Measurements from ENCODE around the gene ECM1. TPM values are rescaled to one million over a fixed set of nuclear protein-coding genes. Genes with fewer than 3 reads are reported as not detected.

The ECM1 gene
- total and polyA plus RNA-seq, 2 of the 8 experiments (the other 6 are each of a cell fraction or from before 2014, with no cell fraction given), result 0.95 to 0.98 TPM

GRCh38 chr1:150472601-150473200 lies 35.2 kb upstream of the ECM1 start:
- no peaks in the 10 kb centered on the region for H3K27me3 ChIP-seq (replicated peaks in 1 of 4; ENCODE audit: control insufficient read depth in 3 of 4, extremely low read depth in 1 of 4, insufficient read depth in 3 of 4, low read length in 3 of 4)
- no peaks in the 10 kb centered on the region for H3K23me2 ChIP-seq (ENCODE audit: low read depth, low read length)
- H3K14ac ChIP-seq (ENCODE audit: insufficient read length), result no peak overlapping the region
- H2BK15ac ChIP-seq (ENCODE audit: low read length), result no peak overlapping the region
- peaks cover 0 to 8% (median 4%) of the 10 kb centered on the region in 4 experiments; a peak in 4 of 7 replicates for H3K4me1 ChIP-seq (replicated peaks in 1 of 4; ENCODE audit: control insufficient read depth in 3 of 4, insufficient read depth in 4 of 4, low read length in 3 of 4)
- H3K79me2 ChIP-seq (ENCODE audit: control insufficient read depth in 1 of 2, insufficient read depth in 2 of 2, low read length in 2 of 2), result no peaks in the 10 kb centered on the region
- H2BK5ac ChIP-seq (ENCODE audit: low read depth, low read length), result 0 out of 2 replicates have a peak overlapping the region, but pooled peaks have one; percentile 52
- no peak overlapping the region for H2BK12ac ChIP-seq (ENCODE audit: low read depth, low read length)
- H3K23ac ChIP-seq (ENCODE audit: insufficient read length), result no peak overlapping the region
- FAIRE-seq (no peak), DNase-seq (ENCODE audit: low read depth in 1 of 2, low spot score in 2 of 2) (peak in 1 of 2 experiments; percentile 47)
- ChIA-PET CTCF (ENCODE audit: partially characterized antibody) (interaction anchor here (1.0 to 1.9 kb wide), 2 partner anchors 9 to 191 kb away, joined by 3 to 4 read pairs; no protein-coding TSS in a partner anchor), POLR2A (ENCODE audit: partially characterized antibody) (no interaction called here)
- H2AFZ ChIP-seq (ENCODE audit: low read length), result no peak overlapping the region
- peak overlapping the region in 1 of 2 experiments; percentile 39; a peak in 2 of 4 replicates for H3K4me2 ChIP-seq (ENCODE audit: insufficient read depth in 1 of 2, low read depth in 2 of 2, low read length in 2 of 2)
- H2AK5ac ChIP-seq (ENCODE audit: low read depth, low read length), result no peak overlapping the region
- no peak overlapping the region for H2BK20ac ChIP-seq (ENCODE audit: low read length)
- H4K5ac ChIP-seq (ENCODE audit: insufficient read length, low read depth, low read length), result no peak overlapping the region
- H3K18ac ChIP-seq (ENCODE audit: extremely low read depth, low read length), result no peak overlapping the region
- TF ChIP-seq TAF1 (IDR thresholded peaks at IDR 0.05; ENCODE audit: low read depth, low read length) (no peak), POLR2AphosphoS5 (IDR thresholded peaks at IDR 0.05; ENCODE audit: low read depth, low read length) (peak; percentile 21; the same call in 1 of the 2 replicates)
- no peak overlapping the region for H4K91ac ChIP-seq (replicated peaks; ENCODE audit: insufficient read length, low read length)
- no peak overlapping the region for H4K8ac ChIP-seq (ENCODE audit: extremely low read depth, insufficient read depth, low read length)
- H4K20me1 ChIP-seq (replicated peaks in 1 of 2; ENCODE audit: control insufficient read depth in 1 of 2, insufficient read depth in 2 of 2, low read length in 2 of 2), result peaks cover 0 to 2% of the 10 kb centered on the region in 2 experiments
- H3K79me1 ChIP-seq (ENCODE audit: low read depth, low read length), result no peaks in the 10 kb centered on the region
- peaks cover 15 to 29% (median 20%) of the 10 kb centered on the region in 4 experiments for H3K36me3 ChIP-seq (ENCODE audit: control insufficient read depth in 2 of 4, insufficient read depth in 4 of 4, low read length in 3 of 4)
- H3K9me3 ChIP-seq (ENCODE audit: insufficient read depth in 2 of 2, low read depth in 1 of 2, low read length in 1 of 2), result no peaks in the 10 kb centered on the region
- 90% methylated on average over 9 of the region's 10 CpGs; no CpG with 5 or more reads in 1 of the 2 experiments for WGBS, 2 experiments (ENCODE audit: extremely low coverage in 1 of 2, insufficient coverage in 1 of 2, insufficient read length in 1 of 2, insufficient replicate concordance in 2 of 2, low coverage in 1 of 2, low lambda C conversion rate in 2 of 2, missing lambda C conversion rate in 1 of 2)
- no peak overlapping the region for H3K4ac ChIP-seq (replicated peaks; ENCODE audit: insufficient read length, low read depth, low read length)
- H3K27ac ChIP-seq (ENCODE audit: low read depth, low read length), result no peak overlapping the region
- H2BK120ac ChIP-seq (replicated peaks; ENCODE audit: low read depth, low read length), result no peak overlapping the region
- no peak overlapping the region for H3K9ac ChIP-seq (replicated peaks in 1 of 4; ENCODE audit: extremely low read depth in 1 of 4, low read depth in 3 of 4, low read length in 3 of 4)
- no peak overlapping the region for H3K56ac ChIP-seq (replicated peaks; ENCODE audit: insufficient read length, low read depth, low read length)
- no peak overlapping the region for H3K4me3 ChIP-seq (ENCODE audit: extremely low read depth in 1 of 4, insufficient read depth in 2 of 4, low read depth in 3 of 4, low read length in 4 of 4)
